HT1080 (cell line): ENCODE results near the gene SUSD4. TPM values are rescaled to one million over a fixed set of nuclear protein-coding genes. Genes with fewer than 3 reads are reported as not detected.
"Not testable (repeated sequence)": the region's sequence is repeated elsewhere in the genome, so short reads cannot be mapped to it uniquely, and the experiment has no call there.

Source experiments
- DNase-seq: peaks from one replicate; pipeline ENCODE4 v3.0.0-alpha.2; 2015; ENCODE audit warnings: low read depth
- total RNA-seq: library from RNA; depleted of rRNA; stranded (reverse); fragments of >200 nt; shearing (Covaris generic); gene quantifications from 2 replicates; pipeline ENCODE4 v1.2.3, GENCODE V29; 2014

Gene SUSD4
- total RNA-seq, 1 experiment from 2014 or later = 0.58 TPM

DNA sequence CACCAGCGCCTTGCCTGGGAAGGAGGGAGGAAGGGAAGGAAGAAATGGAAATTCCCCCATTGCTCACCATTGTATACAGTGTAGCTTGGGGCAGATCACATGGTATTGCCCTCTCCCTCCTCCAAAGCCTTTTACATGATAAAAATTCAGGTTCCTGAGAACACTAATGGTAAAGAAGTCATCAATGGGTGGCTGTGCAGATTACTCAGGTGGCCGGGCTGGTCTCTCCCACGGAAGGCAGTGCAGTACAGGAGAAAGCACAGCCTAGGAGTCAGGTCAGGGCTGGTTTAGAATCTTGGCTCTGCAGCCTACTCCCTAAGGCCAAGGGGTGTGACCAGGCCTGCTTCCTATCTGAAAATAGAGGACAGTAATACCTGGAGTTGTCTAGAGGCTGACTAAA lies 107.9 kb downstream of the SUSD4 start:
- no peak for DNase-seq

DNA sequence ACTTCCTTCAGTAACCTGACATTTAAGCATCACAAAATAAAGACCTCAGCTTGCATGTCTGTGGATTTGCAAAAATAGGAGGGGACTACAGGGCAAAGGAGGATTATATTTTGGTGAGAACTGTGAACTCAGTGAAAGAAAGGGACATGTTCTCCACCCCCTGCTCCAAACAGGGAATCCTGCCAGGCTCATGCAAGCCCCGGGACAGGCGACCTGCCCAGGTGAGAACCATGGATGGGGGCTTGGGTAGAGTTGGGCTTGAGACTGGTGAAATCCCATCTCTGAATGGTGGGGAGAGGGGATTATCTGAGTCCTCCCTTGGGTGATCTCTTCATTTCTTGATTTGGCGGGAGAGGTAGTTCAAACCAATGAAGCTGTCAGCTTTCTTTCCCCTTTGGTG lies 110.1 kb downstream of the SUSD4 start:
- DNase-seq = no peak

DNA sequence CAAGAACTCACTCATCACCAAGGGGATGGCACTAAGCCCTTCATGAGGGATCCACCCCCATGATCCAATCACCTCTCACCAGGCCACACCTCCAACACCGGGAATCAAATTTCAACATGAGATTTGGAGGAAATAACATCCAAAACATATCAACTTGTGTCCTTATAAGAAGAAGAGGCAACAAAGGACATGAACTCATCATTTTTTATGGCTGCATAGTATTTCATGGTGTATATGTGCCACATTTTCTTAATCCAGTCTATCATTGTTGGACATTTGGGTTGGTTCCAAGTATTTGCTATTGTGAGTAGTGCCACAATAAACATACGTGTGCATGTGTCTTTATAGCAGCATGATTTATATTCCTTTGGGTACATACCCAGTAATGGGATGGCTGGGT lies 112.6 kb downstream of the SUSD4 start:
- not testable (repeated sequence) for DNase-seq

DNA sequence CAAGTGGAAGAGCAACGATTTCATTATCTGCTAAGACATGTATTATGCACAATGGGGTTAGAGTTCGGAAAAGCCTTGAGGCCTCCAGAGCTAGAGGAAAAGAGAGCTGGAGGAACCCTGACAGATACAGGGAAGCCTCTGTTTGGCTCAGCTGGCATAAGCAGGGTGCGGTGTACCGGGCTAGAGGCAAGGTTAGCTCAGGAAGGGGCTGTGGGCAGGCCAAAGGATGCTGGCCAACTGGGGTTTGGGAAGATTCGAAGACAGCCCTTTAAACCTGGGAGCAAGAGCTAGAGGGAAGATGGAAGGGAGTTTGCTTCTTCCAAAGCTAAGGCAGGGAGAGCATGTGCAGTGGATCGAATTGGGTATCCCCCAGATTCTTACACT lies 113.4 kb downstream of the SUSD4 start:
- DNase-seq = no peak

DNA sequence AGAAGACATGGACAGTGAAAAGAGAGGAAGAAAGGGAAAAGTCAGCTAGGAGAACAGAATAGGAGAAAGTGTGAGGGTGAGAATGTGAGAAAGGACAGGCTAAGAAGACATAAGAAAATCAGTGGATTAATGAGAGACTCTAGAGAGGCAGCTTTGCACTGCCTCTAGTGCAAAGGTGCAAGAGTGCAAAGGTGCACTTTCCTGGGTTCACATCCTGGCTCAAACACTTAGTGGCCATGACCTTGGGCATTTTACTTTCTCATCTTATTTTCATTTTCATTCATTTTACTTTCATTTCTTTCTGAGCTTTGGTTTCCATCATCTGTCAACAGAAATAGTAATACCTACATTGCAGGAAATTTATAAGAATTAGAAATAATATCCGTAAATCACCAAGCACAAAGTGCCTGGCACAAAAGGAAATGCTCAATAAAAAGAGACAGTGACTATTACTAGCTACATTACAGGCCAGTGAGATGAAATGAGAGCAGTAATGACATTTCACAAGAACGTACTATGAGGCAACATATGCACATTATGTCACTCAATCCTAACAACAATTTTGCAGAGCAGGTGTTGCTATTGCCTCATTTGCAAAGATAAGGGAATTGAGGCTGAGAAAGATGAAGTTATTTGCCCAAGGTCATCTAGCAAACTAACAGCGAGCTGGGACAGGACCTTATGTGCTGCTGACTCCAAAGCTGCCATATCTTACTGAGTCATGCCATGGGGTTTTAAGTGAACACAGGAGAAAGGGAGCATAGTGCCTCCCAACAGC lies 113.9 kb downstream of the SUSD4 start:
- no peak for DNase-seq

DNA sequence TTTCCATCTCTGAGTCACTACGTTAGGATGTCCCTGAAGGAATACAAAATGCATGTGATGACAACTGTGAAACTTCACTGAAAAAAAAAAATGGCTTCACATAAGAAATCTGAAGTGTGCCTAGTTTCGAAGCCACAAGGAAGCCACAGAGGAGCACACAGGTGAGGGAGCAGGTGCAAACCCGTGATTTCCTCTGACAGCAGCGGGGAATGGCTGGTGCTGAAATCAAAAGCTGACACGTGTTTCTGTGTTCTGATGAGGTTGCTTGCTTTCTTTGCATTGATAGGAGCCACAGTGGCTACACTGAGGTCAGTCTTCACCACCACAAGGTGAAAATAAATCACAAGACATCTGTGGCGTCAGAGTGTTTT lies 115.2 kb downstream of the SUSD4 start:
- no peak for DNase-seq

DNA sequence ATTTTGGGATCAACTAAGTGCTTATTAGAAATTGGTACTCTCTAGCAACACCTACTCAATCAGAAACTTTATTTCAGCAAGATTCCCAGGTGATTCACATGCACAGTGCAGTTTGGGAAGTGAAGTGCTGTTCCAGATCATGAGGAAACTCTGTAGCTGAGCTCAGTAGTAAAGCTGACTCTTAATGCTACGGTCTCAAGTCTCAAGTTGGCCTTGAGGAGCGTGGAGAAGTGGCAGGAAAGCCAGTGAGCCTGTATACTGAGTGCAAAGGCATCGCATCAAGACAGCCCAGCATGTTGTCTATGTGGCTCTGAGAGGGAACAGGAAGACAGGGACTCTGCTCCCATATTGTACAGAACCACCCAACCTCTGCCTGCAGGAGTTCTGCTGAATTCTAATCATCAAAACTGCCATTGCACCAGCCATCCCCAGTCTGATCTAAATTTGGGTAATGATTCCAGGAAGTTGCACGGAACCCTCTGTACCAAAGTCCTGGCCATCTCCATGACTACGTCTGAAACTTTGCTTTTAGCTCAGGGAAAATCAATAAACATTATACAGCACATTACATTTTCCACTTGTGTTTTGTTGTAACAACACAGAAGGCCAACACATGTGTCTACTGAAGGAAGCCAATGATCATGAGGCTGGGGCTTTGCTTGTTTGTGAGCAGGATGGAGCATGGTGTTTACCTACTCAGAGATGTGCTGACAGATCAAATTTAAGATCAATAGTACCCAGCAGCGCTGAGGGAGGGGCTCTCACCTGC lies 115.8 kb downstream of the SUSD4 start:
- DNase-seq = no peak

DNA sequence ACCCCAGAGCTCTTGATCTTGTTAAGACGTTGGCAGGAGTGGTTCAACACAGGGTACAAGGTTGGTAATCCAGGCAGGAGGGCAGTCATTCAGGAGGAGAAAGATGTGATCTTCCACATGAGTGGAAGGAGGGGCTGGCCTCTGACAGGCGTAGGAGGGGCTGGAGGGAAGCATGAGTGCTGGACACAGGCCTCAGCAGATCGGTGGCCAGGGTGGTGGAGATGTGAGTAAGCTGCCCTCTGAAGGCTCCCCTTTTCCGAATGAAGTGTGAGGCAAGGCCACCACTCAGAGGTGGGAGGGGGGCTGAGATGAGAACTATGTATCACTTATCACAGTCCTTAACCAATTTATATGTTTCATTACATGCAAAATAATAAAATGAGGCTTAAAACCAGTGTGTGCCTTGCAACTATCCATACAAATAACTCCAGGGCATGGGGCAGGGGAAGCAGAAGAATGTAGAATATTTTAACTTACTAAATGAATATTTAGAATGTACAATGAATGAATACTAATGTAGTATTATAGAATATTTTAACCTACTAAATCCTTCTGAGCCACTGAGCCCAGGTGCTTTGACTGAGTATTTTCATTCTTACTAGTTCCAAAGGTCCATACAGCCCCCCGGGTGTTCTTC lies 117.4 kb downstream of the SUSD4 start:
- DNase-seq = no peak

DNA sequence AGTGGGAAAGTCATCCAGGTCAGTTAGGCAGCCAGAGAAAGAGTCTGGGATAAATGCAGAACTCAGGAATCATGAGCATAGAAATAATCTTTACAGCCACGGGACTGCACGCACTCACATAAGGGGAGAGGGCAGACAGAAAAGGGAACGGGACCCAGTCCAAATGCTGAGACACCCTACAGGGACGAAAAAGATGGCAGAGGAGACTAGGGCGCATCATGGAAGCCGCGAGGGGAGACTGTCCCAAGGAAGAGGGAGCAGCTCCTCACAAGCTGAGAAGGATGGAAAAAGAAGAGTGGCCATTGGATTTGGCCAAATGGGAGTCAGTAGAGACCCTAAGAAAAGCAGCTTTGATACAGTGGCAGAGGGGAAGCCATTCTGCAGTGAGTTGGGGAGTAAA lies 118.0 kb downstream of the SUSD4 start:
- no peak for DNase-seq

DNA sequence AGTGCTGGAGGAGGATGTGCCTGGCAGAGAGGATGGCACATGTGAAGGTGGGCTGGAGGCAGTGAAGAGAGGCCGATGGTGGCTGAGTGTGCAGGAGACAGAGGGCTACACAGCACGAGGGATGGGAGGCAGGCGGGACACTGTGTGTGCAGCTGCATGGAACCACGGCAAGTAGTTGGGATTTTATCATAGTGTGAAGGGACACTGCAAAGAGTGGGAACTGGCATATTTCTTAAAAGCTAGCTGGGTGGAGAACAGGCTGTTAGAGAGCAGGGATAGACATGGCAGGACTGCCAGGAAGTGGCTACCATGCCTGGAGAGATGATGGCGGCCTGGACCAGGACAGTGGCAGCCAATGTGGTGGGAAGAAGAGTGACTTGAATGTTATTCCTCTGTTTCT lies 118.6 kb downstream of the SUSD4 start:
- DNase-seq = no peak

DNA sequence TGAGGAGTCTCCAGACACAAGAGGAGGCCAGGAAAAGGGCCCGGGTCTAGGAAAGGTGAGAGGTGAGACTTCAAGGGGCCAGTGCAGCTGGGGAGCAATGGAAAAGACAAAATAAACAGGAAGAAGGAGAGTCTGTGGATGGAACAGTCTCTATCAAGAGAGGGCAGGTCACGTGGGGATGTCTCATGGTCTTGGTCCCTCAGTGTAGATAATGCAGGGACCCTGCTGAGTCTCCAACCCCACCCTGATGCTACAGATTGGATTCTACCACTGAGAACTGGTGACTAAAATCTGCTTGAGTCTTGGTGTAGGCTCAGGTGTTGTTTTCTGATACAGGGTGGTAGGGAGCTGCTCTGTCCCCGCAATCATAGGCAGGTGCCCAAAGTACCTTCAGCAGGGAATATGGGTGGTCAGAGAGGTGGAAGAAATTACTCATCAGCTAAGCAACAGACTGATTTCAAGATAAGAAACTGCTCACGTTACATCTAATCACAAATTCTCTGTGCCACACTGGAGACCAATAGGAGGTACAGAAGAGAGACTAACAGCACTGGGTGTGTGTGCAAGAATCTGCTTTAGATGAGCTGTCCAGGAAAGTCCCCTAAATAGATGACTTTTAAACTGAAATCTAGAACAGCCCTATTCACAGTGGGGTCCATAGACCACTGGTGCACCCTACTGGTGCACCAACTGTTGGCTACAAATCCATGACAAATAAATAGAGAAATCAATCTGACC lies 119.4 kb downstream of the SUSD4 start:
- peak; percentile 24 for DNase-seq

DNA sequence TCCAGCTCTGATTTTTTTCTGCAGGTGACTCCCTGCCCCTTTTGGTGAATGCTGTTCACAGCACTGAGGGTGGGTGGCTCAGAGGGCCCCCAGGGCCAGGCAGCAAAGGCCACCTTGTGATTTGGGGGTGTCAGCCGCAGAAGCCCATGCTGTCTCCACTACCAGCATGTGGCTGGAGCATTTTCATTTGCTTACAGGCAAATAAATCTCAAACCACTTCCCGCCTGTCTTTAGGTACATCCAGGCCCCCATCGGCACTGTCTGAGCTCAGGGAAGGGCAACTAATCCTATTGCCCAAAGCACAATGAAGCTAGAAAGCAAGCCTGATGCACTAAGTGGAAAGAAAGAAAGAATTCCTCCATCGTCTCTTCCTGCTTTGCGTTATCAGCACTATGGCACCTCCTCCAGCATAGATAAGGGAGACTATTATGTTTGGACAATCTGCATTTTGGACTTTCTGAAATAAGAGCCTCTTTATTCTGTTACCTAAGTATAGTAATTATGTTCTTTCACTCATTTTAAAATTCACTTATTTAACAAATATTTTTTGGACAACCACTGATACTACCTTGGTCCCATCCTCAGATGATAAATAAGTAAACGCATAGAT lies 120.4 kb downstream of the SUSD4 start:
- no peak for DNase-seq

DNA sequence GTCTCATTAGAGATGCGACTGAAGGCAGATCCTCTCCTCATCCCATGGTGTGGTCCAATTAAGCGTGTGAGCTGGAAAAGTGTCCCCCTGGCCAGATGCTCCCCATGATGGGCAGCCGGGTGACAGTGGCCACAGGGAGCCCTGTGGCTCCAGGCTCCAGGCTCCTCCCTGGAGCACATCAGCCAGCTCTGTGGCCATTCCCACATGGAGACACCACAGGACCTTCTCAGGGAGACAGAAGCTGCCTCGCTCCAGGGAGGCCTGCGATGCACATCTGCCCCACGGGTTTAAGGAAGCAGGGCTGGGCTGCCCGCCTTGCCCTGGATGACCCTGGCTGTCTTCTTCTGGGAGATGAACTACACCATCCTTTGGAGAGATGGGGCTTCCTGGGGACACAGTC lies 121.0 kb downstream of the SUSD4 start:
- no peak for DNase-seq

DNA sequence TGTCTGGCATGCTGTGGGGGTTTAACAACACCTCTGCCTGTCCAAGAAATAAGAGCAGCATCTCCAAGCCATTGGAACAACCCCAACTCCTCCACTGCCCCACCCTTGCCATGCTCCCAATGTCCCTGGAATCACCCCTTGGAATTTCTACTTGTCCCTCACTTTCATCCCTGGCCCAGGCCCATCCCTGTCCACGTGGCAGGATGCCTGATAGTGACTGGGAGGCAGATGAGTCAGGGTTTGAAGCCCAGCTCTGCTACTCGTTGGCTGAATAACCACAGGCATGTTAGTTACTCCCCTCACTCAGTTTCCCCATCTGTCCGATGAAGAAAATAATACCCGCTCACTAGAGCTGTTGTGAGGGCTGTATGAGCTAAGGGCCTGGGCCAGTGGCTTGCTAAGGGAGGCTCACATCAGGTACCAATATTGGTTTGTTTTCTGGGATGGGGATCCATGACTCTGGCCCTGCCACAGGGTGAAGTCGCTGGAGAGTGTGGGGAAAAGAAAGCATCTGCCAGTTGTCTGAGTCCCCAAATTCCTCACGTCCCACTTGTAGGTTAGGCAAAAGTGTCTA lies 121.5 kb downstream of the SUSD4 start:
- DNase-seq = peak; percentile 15

DNA sequence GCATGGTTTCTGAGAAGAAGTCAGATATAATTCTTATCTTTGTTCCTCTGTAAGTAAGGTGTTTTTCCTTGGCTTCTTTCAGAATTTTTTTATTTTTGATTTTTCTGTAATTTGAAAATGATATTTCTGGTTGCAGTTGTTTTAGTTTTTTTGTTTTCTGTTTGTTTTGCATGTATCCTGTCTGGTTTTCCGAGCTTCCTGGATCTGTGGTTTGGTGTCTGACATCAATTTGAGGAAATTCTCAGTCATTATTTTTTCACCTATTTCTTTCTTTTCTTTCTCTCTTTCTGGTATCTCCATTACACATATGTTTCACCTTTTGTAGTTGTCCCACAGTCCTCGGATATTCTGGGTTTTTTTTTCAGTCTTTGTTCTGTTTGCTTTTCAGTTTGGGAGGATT lies 123.9 kb downstream of the SUSD4 start:
- DNase-seq = no peak

DNA sequence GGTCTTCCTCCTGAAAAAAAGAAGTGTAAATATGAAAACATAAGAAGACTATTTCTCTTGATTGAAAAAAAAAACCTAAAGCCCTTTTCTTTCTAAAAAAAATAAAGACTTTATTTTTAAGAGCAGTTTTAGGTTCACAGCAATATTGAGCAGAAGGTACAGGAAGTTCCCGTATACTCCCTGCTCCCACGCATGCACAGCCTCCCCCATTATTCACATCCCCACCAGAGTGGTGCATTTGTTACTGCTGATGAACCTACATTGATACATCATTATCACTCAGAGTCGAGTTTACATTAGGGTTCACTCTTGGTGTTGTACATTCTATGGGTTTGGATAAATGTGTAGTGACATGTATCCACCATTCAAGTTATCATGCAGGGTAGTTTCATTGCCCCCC lies 128.9 kb downstream of the SUSD4 start:
- no peak for DNase-seq

DNA sequence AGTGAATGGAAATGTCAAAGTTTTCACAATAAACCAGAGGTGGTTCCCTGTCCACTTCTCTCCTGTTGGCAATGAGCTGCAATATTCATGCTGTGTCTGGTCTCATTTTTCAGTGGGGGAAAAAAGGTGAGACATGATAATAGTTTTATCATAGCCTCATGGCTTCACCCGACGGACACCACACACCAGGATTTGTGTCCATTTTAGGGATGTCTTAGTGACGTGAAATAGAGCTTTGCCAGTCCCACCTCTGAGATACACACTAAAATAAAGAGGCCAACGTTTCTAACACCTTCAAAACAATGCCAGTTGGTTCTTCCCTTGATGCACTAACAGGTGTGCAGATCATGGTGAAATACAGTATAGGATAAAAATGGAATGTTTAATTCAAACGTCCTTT lies 129.4 kb downstream of the SUSD4 start:
- DNase-seq = no peak

DNA sequence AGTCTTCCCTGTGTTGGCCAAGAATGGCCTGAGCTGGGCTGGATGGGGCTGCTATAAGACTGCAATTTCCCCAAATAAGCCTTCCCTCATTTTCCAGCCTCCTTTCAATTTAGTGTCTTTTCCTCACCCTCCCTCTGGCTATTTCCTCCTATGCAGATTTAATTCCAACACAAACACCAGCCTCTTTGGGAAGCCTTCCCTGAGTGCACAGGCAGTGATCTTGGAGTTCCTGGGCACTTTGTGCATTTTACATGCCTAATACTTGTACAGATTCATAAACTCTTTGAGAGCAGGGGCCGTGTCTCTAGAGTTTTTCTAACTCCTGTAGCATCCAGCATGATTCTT lies 129.8 kb downstream of the SUSD4 start:
- no peak for DNase-seq

DNA sequence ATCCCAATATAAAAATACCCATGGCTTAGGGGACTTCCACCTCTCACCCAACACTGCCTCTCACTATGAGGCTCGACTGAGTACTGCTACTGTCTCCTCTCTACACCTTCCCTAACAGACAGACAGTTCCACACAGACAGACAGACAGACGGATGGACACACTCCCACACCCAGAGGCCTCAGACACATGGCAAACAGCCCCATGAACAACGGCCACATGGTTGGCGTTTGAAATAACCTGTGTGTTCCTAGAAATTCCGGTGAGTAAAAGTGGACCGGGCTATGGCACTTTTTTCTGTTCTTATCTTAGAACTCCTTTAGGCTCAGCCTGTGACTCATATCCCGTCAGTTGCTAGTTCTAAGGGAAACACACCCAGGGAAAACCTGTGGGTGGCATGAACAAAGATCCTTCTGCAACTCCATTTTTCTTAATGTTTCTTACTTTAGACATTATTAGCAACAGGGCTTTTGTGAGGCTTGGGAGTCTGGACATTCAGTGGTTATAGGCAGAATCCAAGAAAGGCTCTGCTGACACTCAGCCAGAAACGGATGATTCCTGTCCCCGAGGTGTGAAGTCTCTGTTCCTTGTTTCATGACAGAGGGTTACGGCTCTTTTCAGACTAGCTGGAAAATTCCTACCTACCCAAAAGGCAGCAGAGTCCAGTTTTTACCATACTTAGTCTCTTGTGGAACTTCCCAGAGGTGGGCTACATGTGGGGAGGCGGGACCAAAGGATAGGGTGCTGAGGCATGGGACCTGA lies 130.4 kb downstream of the SUSD4 start:
- DNase-seq = peak; percentile 91

DNA sequence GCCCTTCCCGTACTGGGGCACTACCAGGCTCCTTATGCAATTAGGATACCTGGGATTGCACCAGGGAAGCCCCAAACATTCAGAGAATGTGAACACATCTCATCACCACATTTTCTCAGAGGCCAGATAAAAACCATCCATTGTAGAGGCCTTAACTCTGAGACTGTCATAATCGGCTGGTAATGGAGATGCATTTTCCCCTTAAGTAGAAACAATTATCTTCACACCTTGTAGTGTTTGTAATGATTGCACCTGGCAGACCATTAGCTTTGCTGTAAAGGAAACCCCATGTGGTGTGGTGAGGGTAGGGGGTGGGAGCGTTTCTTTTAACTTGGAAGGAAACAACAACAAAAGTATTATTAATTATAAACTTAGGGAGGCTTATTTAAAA lies 131.0 kb downstream of the SUSD4 start:
- no peak for DNase-seq
